ENCODE results near the gene SLC35C1.

- TF ChIP-seq CTCF (conservative IDR thresholded peaks at IDR 0.05): no peak
- TF ChIP-seq ZFX (IDR thresholded peaks at IDR 0.05): no peak
Measured at GRCh38 chr11:45802531-45803317, 2.2 kb upstream of the SLC35C1 start.

Data from C4-2B (cell line).